ENCODE measurements around the gene DLG2. TPM values are rescaled to one million over a fixed set of nuclear protein-coding genes. Genes with fewer than 3 reads are reported as not detected.

DLG2 gene
- total RNA-seq, 1 donor from 2014 or later = 5.1 TPM

DNA sequence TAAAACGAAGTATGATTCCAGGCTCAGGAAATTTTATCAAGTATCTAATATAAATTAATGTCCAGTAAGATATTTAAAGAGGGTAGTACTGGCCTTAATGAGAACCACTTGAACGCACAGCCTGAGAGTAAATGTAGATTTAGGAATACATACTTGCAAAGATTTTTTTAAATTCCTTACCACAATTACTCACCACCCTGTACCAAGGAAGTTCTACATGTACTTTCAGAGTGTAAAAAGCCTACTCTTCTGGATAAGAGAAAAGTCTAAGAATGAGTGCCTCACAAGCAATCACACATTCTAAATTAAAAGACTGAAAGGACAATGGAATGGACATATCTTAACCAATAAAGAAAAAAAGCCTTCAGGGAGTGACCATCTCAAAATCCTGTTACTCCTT lies 697.4 kb downstream of the DLG2 start:
- H3K4me1 Mint-ChIP-seq (ENCODE audit: unreplicated experiment) = no peaks in the 10 kb centered on the region
- H3K27ac Mint-ChIP-seq (ENCODE audit: unreplicated experiment) = no peak overlapping the region
- no peaks in the 10 kb centered on the region for H3K27me3 Mint-ChIP-seq (ENCODE audit: unreplicated experiment)
- H3K4me3 Mint-ChIP-seq (ENCODE audit: unreplicated experiment) = no peak overlapping the region
- TF ChIP-seq, protein P1, sequence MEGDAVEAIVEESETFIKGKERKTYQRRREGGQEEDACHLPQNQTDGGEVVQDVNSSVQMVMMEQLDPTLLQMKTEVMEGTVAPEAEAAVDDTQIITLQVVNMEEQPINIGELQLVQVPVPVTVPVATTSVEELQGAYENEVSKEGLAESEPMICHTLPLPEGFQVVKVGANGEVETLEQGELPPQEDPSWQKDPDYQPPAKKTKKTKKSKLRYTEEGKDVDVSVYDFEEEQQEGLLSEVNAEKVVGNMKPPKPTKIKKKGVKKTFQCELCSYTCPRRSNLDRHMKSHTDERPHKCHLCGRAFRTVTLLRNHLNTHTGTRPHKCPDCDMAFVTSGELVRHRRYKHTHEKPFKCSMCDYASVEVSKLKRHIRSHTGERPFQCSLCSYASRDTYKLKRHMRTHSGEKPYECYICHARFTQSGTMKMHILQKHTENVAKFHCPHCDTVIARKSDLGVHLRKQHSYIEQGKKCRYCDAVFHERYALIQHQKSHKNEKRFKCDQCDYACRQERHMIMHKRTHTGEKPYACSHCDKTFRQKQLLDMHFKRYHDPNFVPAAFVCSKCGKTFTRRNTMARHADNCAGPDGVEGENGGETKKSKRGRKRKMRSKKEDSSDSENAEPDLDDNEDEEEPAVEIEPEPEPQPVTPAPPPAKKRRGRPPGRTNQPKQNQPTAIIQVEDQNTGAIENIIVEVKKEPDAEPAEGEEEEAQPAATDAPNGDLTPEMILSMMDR (IDR thresholded peaks at IDR 0.05; ENCODE audit: unreplicated experiment) = no peak
- H3K9me3 Mint-ChIP-seq (ENCODE audit: unreplicated experiment) = no peaks in the 10 kb centered on the region
- no peak for DNase-seq (ENCODE audit: low spot score)
- H3K36me3 Mint-ChIP-seq (ENCODE audit: low read depth, unreplicated experiment) = no peaks in the 10 kb centered on the region

DNA sequence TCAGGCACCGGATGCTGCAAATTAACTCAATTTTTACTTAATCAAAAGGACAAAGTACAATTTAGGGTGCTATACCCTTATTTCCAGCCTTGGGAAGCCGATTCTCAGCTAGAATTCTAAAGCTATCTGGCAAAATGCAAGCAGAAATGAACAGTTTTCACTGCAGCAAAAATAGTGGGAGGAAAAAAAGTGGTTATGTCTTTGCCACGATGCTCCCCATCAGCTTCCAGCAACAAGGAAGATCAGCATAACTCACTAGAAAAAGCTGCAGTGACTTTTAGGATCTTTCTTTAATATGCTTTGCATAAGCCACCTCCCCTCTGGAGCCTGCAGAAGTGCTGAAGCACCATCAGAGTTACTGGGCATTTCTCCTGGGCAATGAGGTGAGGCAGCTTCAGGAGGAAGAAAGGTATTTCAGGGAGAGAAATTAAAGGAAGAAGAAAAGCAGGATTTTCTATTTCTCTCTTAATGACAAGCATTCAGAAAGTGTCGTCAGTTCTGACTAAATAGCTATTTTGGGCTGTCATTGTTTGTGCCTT lies 702.9 kb downstream of the DLG2 start:
- no peaks in the 10 kb centered on the region for H3K27me3 Mint-ChIP-seq (ENCODE audit: unreplicated experiment)
- peaks cover 11% of the 10 kb centered on the region for H3K4me1 Mint-ChIP-seq (ENCODE audit: unreplicated experiment)
- no peaks in the 10 kb centered on the region for H3K36me3 Mint-ChIP-seq (ENCODE audit: low read depth, unreplicated experiment)
- H3K9me3 Mint-ChIP-seq (ENCODE audit: unreplicated experiment) = no peaks in the 10 kb centered on the region
- H3K27ac Mint-ChIP-seq (ENCODE audit: unreplicated experiment) = no peak overlapping the region
- H3K4me3 Mint-ChIP-seq (ENCODE audit: unreplicated experiment) = no peak overlapping the region
- DNase-seq (ENCODE audit: low spot score) = no peak
- TF ChIP-seq, protein P1 (IDR thresholded peaks at IDR 0.05; ENCODE audit: unreplicated experiment) = no peak

DNA sequence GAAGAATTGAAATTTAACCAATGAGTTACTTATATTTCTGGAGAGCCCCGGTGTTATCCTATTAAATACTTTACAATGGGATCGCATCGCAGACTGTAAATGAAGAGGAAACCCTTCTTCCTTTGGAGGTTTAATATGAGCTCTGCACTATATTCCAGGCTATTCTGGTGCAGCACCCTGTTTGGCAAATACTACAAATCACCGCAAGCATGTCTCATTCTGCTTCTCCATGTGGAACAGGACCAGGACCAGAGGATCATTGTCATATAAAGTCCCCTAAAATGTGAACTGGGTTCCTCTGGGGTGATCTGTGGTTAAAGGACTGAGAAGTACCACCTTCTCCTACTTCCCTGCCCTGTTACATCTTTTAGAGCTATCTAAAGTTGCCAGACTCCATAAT lies 703.7 kb downstream of the DLG2 start:
- TF ChIP-seq, protein P1 (IDR thresholded peaks at IDR 0.05; ENCODE audit: unreplicated experiment) = no peak
- no peak overlapping the region for H3K27ac Mint-ChIP-seq (ENCODE audit: unreplicated experiment)
- H3K4me3 Mint-ChIP-seq (ENCODE audit: unreplicated experiment) = no peak overlapping the region
- H3K4me1 Mint-ChIP-seq (ENCODE audit: unreplicated experiment) = peaks cover 11% of the 10 kb centered on the region
- no peaks in the 10 kb centered on the region for H3K27me3 Mint-ChIP-seq (ENCODE audit: unreplicated experiment)
- no peak for DNase-seq (ENCODE audit: low spot score)
- no peaks in the 10 kb centered on the region for H3K36me3 Mint-ChIP-seq (ENCODE audit: low read depth, unreplicated experiment)
- no peaks in the 10 kb centered on the region for H3K9me3 Mint-ChIP-seq (ENCODE audit: unreplicated experiment)

DNA sequence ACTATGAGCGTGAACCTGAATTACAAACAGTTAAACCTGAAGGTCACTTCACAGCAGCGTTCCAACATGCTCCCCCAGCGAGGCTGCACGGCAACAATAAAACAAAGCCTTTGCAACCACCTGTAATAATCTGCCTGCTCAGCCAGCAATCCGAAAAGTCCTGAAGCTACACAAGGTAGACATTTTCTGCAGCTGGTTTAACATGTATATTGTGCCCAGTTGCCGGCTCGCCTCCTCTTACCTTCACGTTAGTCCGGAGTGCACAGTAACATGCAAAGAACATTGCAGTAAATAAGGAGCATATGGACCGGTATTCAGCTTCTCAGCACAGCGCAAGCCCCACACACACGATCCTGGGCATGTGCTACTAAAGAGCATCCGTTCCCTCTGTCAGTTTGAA lies 704.3 kb downstream of the DLG2 start:
- Mint-ChIP-seq H3K27me3 (ENCODE audit: unreplicated experiment) (no peaks in the 10 kb centered on the region), H3K4me1 (ENCODE audit: unreplicated experiment) (peaks cover 11% of the 10 kb centered on the region), H3K36me3 (ENCODE audit: low read depth, unreplicated experiment) (no peaks in the 10 kb centered on the region), H3K4me3 (ENCODE audit: unreplicated experiment) (peak overlapping the region; percentile 74), H3K9me3 (ENCODE audit: unreplicated experiment) (no peaks in the 10 kb centered on the region), H3K27ac (ENCODE audit: unreplicated experiment) (no peak overlapping the region)
- no peak for DNase-seq (ENCODE audit: low spot score)
- TF ChIP-seq, protein P1 (IDR thresholded peaks at IDR 0.05; ENCODE audit: unreplicated experiment) = no peak

DNA sequence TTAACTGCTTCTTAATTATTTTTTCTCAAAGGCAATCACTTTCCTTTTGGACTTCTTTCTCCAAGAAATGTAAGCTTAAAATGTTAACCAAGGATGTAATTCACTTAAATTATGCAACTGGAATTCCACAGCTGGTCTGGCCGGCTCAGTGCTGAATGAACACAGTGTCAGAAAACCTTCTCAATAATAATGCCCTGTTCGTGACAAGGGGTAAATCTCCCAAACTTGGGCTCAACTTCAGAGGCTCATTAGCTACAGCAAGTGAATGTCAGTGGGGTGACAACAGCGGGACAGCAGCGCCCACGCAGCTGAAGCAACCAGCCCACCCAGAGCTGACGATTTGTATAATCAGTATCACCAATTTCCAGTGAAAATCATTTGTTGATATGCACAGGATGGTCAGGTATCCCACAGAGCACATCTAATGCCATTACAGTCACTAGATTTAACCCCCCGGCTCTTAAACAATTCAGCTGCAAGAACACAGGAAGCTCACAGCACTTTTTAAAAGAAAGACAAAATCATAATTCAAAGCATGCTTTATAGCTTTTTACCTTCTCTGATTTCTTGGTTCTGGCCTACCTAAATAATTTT lies 704.8 kb downstream of the DLG2 start:
- no peaks in the 10 kb centered on the region for H3K36me3 Mint-ChIP-seq (ENCODE audit: low read depth, unreplicated experiment)
- H3K27ac Mint-ChIP-seq (ENCODE audit: unreplicated experiment) = no peak overlapping the region
- peak overlapping the region; percentile 74 for H3K4me3 Mint-ChIP-seq (ENCODE audit: unreplicated experiment)
- DNase-seq (ENCODE audit: low spot score) = no peak
- TF ChIP-seq, protein P1 (IDR thresholded peaks at IDR 0.05; ENCODE audit: unreplicated experiment) = no peak
- no peaks in the 10 kb centered on the region for H3K27me3 Mint-ChIP-seq (ENCODE audit: unreplicated experiment)
- no peaks in the 10 kb centered on the region for H3K9me3 Mint-ChIP-seq (ENCODE audit: unreplicated experiment)
- peaks cover 11% of the 10 kb centered on the region for H3K4me1 Mint-ChIP-seq (ENCODE audit: unreplicated experiment)
